Colonic mucosa (tissue), 4 donors: Measurements from ENCODE around the gene ADGRB2. TPM values are rescaled to one million over a fixed set of nuclear protein-coding genes. Genes with fewer than 3 reads are reported as not detected.

Source experiments
- DNase-seq: peaks from one replicate; pipeline ENCODE4 v3.0.0-alpha.2; 2020
- H3K27ac ChIP-seq: fragments of 200-600 bp; one replicate; pipeline ENCODE4 v1.8.0; 2021
- H3K27me3 ChIP-seq: fragments of 200-600 bp; one replicate; pipeline ENCODE4 v1.8.0; 2021
- H3K36me3 ChIP-seq: fragments of 200-600 bp; one replicate; pipeline ENCODE4 v1.8.0; 2021
- H3K4me1 ChIP-seq: fragments of 200-600 bp; one replicate; pipeline ENCODE4 v1.8.0; 2021; ENCODE audit warnings: mild to moderate bottlenecking
- H3K4me3 ChIP-seq: fragments of 200-600 bp; one replicate; pipeline ENCODE4 v1.8.0; 2021
- H3K9ac ChIP-seq, 2 donors: one replicate each; pipeline ENCODE4 v1.7.0; 2013; ENCODE audit warnings: control low read depth in 2 of 2, low read depth in 2 of 2, low read length in 2 of 2
- H3K9me3 ChIP-seq: fragments of 200-600 bp; one replicate; pipeline ENCODE4 v1.8.0; 2021
- intact Hi-C: fragments of 100-400 bp; cut with DNase I; formaldehyde crosslinking; loops from one replicate; pipeline ENCODE4 v1.14.1; 2022
- total RNA-seq, 2 donors: library from RNA; stranded (reverse); fragmentation: NEBNext Ultra II Directional in 1 of 2; extraction: Animal tissue kit (Norgen Biotek cat#: 25700) in 1 of 2; gene quantifications; one replicate each; pipeline ENCODE4 v1.2.1, GENCODE V29; 2021
- TF ChIP-seq, protein P1 (sequence below): fragments of 200-600 bp; IDR thresholded peaks from one replicate; pipeline ENCODE4 v1.8.0; 2022; ENCODE audit warnings: antibody characterized with exemption, mild to moderate bottlenecking
- donor health status: healthy.
- donor health status: DM: no; HTN: no; CAD: no.
- donor health status: DM: no; HTN: no; CAD: no.

Gene ADGRB2
- total RNA-seq, 2 donors from 2014 or later = 0.59 to 1.6 TPM

GRCh38 chr1:31807273-31808048 is 43.3 kb upstream of the ADGRB2 start:
- no peak overlapping the region for H3K9ac ChIP-seq
- no peak overlapping the region for H3K4me3 ChIP-seq
- no peak for DNase-seq
- no peaks in the 10 kb centered on the region for H3K9me3 ChIP-seq
- TF ChIP-seq, protein P1, sequence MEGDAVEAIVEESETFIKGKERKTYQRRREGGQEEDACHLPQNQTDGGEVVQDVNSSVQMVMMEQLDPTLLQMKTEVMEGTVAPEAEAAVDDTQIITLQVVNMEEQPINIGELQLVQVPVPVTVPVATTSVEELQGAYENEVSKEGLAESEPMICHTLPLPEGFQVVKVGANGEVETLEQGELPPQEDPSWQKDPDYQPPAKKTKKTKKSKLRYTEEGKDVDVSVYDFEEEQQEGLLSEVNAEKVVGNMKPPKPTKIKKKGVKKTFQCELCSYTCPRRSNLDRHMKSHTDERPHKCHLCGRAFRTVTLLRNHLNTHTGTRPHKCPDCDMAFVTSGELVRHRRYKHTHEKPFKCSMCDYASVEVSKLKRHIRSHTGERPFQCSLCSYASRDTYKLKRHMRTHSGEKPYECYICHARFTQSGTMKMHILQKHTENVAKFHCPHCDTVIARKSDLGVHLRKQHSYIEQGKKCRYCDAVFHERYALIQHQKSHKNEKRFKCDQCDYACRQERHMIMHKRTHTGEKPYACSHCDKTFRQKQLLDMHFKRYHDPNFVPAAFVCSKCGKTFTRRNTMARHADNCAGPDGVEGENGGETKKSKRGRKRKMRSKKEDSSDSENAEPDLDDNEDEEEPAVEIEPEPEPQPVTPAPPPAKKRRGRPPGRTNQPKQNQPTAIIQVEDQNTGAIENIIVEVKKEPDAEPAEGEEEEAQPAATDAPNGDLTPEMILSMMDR = no peak
- no peaks in the 10 kb centered on the region for H3K36me3 ChIP-seq
- H3K4me1 ChIP-seq = no peaks in the 10 kb centered on the region
- H3K27me3 ChIP-seq = no peaks in the 10 kb centered on the region
- H3K27ac ChIP-seq = no peak overlapping the region
- intact Hi-C loops = no loop called here

- intact Hi-C loops = no loop called here
- no peaks in the 10 kb centered on the region for H3K36me3 ChIP-seq
- no peak overlapping the region for H3K27ac ChIP-seq
- H3K4me1 ChIP-seq = no peaks in the 10 kb centered on the region
- no peaks in the 10 kb centered on the region for H3K27me3 ChIP-seq
- no peak for DNase-seq
- no peak overlapping the region for H3K4me3 ChIP-seq
- TF ChIP-seq, protein P1 = no peak
- no peak overlapping the region for H3K9ac ChIP-seq
- no peaks in the 10 kb centered on the region for H3K9me3 ChIP-seq
Observed at GRCh38 chr1:31805318-31805717, 41.2 kb upstream of the ADGRB2 start.

GRCh38 chr1:31804098-31804497 is 40.0 kb upstream of the ADGRB2 start:
- Histone ChIP-seq H3K27ac (no peak overlapping the region), H3K27me3 (no peaks in the 10 kb centered on the region), H3K4me1 (no peaks in the 10 kb centered on the region), H3K9me3 (no peaks in the 10 kb centered on the region), H3K4me3 (no peak overlapping the region), H3K9ac (no peak overlapping the region), H3K36me3 (no peaks in the 10 kb centered on the region)
- TF ChIP-seq, protein P1 = no peak
- intact Hi-C loops = no loop called here
- no peak for DNase-seq

GRCh38 chr1:31803610-31804009 is 39.5 kb upstream of the ADGRB2 start:
- no peak overlapping the region for H3K4me3 ChIP-seq
- H3K27ac ChIP-seq = no peak overlapping the region
- intact Hi-C loops = no loop called here
- H3K9ac ChIP-seq = no peak overlapping the region
- H3K36me3 ChIP-seq = no peaks in the 10 kb centered on the region
- H3K4me1 ChIP-seq = no peaks in the 10 kb centered on the region
- H3K27me3 ChIP-seq = no peaks in the 10 kb centered on the region
- DNase-seq = no peak
- TF ChIP-seq, protein P1 = no peak
- no peaks in the 10 kb centered on the region for H3K9me3 ChIP-seq

GRCh38 chr1:31802190-31803150 is 38.3 kb upstream of the ADGRB2 start:
- no peak for DNase-seq
- H3K27ac ChIP-seq = no peak overlapping the region
- TF ChIP-seq, protein P1 = no peak
- no peak overlapping the region for H3K9ac ChIP-seq
- no peaks in the 10 kb centered on the region for H3K36me3 ChIP-seq
- no peaks in the 10 kb centered on the region for H3K9me3 ChIP-seq
- intact Hi-C loops = no loop called here
- H3K4me3 ChIP-seq = no peak overlapping the region
- H3K27me3 ChIP-seq = no peaks in the 10 kb centered on the region
- H3K4me1 ChIP-seq = no peaks in the 10 kb centered on the region
